Glutamatergic neuron (in vitro differentiated cells): Measurements from ENCODE around the gene GRAMD1A. TPM values are rescaled to one million over a fixed set of nuclear protein-coding genes. Genes with fewer than 3 reads are reported as not detected.

Experiments
- DNase-seq: peaks from one replicate; pipeline ENCODE4 v3.0.0; 2022
- H3K27ac Mint-ChIP-seq: one replicate; pipeline ENCODE4 v1.8.0; 2020; ENCODE audit warnings: mild to moderate bottlenecking, mixed read lengths, inconsistent platforms; ENCODE audit not compliant: unreplicated experiment
- H3K27me3 Mint-ChIP-seq: one replicate; pipeline ENCODE4 v1.8.0; 2020; ENCODE audit warnings: mild to moderate bottlenecking, moderate library complexity, mixed read lengths, inconsistent platforms; ENCODE audit not compliant: unreplicated experiment
- H3K36me3 Mint-ChIP-seq: one replicate; pipeline ENCODE4 v1.8.0; 2020; ENCODE audit warnings: mild to moderate bottlenecking, mixed read lengths, inconsistent platforms; ENCODE audit not compliant: unreplicated experiment
- H3K4me1 Mint-ChIP-seq: one replicate; pipeline ENCODE4 v1.8.0; 2020; ENCODE audit warnings: mild to moderate bottlenecking, low read depth, mixed read lengths, inconsistent platforms; ENCODE audit not compliant: unreplicated experiment
- H3K4me3 Mint-ChIP-seq: one replicate; pipeline ENCODE4 v1.8.0; 2020; ENCODE audit warnings: mild to moderate bottlenecking, mixed read lengths, inconsistent platforms; ENCODE audit not compliant: unreplicated experiment
- H3K9me3 Mint-ChIP-seq: one replicate; pipeline ENCODE4 v1.8.0; 2020; ENCODE audit warnings: mild to moderate bottlenecking, moderate library complexity, mixed read lengths, inconsistent platforms; ENCODE audit not compliant: unreplicated experiment
- CTCF ChIP-seq: fragments of 200-600 bp; sonication (generic); IDR thresholded peaks from one replicate; pipeline ENCODE4 v1.5.0; 2021; ENCODE audit not compliant: partially characterized antibody, unreplicated experiment
- total RNA-seq: library from RNA; stranded (reverse); fragmentation: NEBNext Ultra II Directional; extraction: Animal tissue kit (Norgen Biotek cat#: 25700); gene quantifications from one replicate; pipeline ENCODE4 v1.2.1, GENCODE V29; 2021; ENCODE audit not compliant: unreplicated experiment

GRAMD1A gene
- total RNA-seq, 1 donor from 2014 or later = 220 TPM

DNA sequence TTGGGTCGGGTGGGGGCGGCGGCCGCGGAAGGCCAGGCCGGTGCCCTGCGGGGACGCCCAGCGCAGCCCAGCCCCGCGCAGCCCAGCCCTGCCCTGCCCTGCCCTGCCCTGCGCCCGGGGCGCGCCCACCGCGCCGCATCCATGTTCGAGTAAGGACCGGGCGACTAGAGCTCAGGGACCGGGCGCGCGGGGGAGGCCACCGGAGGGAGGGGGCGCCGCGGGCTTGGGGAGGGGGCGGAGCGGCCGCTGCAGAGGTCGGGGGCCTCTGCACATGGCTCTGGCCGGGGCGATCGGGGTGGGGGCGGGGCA is 169 bp downstream of the GRAMD1A start:
- Mint-ChIP-seq H3K4me3 (no peak overlapping the region), H3K27me3 (peaks cover 22% of the 10 kb centered on the region), H3K4me1 (peaks cover 28% of the 10 kb centered on the region), H3K27ac (no peak overlapping the region), H3K36me3 (peaks cover 5% of the 10 kb centered on the region), H3K9me3 (peaks cover 19% of the 10 kb centered on the region)
- DNase-seq = no peak
- no peak for TF ChIP-seq CTCF

- Mint-ChIP-seq H3K9me3 (peaks cover 19% of the 10 kb centered on the region), H3K27me3 (peaks cover 22% of the 10 kb centered on the region), H3K36me3 (peaks cover 5% of the 10 kb centered on the region), H3K4me3 (peak overlapping the region; percentile 97), H3K4me1 (peaks cover 28% of the 10 kb centered on the region), H3K27ac (peak overlapping the region; percentile 99)
- TF ChIP-seq CTCF = no peak
- peak; percentile 54 for DNase-seq
Measured at GRCh38 chr19:35000647-35001501, 751 bp downstream of the GRAMD1A start.

DNA sequence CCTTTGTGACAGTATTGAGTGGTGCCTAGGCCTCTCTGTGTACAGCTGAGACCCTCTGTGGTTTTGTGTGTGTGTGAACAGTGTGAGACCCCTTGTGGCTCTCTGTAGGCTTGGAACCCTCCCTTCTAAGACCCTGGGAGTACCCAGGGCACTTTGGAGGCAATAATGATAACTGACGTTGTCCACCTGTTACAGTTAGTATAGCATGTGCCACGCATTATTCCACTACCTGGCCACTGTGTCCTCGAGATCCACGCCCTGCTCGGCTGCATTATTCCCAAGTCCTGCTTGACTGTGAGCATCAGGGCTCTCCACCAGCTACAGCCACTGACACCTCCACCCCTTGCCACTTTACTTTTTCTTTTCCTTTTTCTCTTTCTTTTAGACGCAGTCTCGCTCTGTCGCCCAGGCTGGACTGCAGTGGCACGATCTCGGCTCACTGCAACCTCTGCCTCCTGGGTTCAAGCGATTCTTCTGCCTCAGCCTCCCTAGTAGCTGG is 2.0 kb downstream of the GRAMD1A start:
- Mint-ChIP-seq H3K27me3 (peaks cover 22% of the 10 kb centered on the region), H3K4me1 (peaks cover 28% of the 10 kb centered on the region), H3K27ac (peak overlapping the region; percentile 99), H3K4me3 (peak overlapping the region; percentile 97), H3K36me3 (peaks cover 5% of the 10 kb centered on the region), H3K9me3 (peaks cover 21% of the 10 kb centered on the region)
- TF ChIP-seq CTCF = no peak
- DNase-seq = no peak

GRCh38 chr19:35004517-35005255 is 4.6 kb downstream of the GRAMD1A start:
- no peak for TF ChIP-seq CTCF
- Mint-ChIP-seq H3K4me1 (peaks cover 21% of the 10 kb centered on the region), H3K27me3 (peaks cover 16% of the 10 kb centered on the region), H3K9me3 (peaks cover 18% of the 10 kb centered on the region), H3K4me3 (no peak overlapping the region), H3K27ac (no peak overlapping the region), H3K36me3 (peaks cover 5% of the 10 kb centered on the region)
- no peak for DNase-seq
